Activated CD8-positive, alpha-beta T cell treated with anti-CD3 and anti-CD28 coated beads for 36 hours (primary cell): ENCODE data around the gene FCHSD2. TPM values are rescaled to one million over a fixed set of nuclear protein-coding genes. Genes with fewer than 3 reads are reported as not detected.
A peak's percentile ranks its signal among the peaks of the same experiment; 100 is the strongest.

Source experiments
- ATAC-seq: fragments of 200-7000 bp; cut with Tn5 transposase; one replicate; pipeline ENCODE4 v1.10.0; 2021; ENCODE audit warnings: mild to moderate bottlenecking, moderate library complexity
- CTCF ChIA-PET: fragments of 350-600 bp; sonication (Branson Sonifier 250); formaldehyde crosslinking; loops from one replicate; lab custom pipeline; 2021; ENCODE audit warnings: antibody characterized with exemption; lab: Charles Lee
- POLR2A ChIA-PET: fragments of 350-600 bp; sonication (Branson Sonifier 250); formaldehyde crosslinking; loops from one replicate; lab custom pipeline; 2021; ENCODE audit warnings: antibody characterized with exemption; lab: Charles Lee
- DNase-seq: peaks from one replicate; pipeline ENCODE4 v3.0.0-alpha.2; 2020
- H3K27ac Mint-ChIP-seq: one replicate; pipeline ENCODE4 v1.8.0; 2021; ENCODE audit warnings: mild to moderate bottlenecking, mixed read lengths
- H3K27me3 Mint-ChIP-seq: one replicate; pipeline ENCODE4 v1.8.0; 2021; ENCODE audit warnings: mixed read lengths
- H3K36me3 Mint-ChIP-seq: one replicate; pipeline ENCODE4 v1.8.0; 2021; ENCODE audit warnings: low read depth, mixed read lengths
- H3K4me1 Mint-ChIP-seq: one replicate; pipeline ENCODE4 v1.8.0; 2021; ENCODE audit warnings: low read depth, mixed read lengths
- H3K4me3 Mint-ChIP-seq: one replicate; pipeline ENCODE4 v1.8.0; 2021; ENCODE audit warnings: mild to moderate bottlenecking, moderate library complexity, mixed read lengths
- H3K9me3 Mint-ChIP-seq: one replicate; pipeline ENCODE4 v1.8.0; 2021; ENCODE audit warnings: mixed read lengths
- CTCF ChIP-seq: fragments of 200-600 bp; IDR thresholded peaks from one replicate; pipeline ENCODE4 v1.8.0; 2022; ENCODE audit warnings: antibody characterized with exemption, mild to moderate bottlenecking
- intact Hi-C: fragments of 100-400 bp; cut with micrococcal nuclease; formaldehyde crosslinking; loops from one replicate; pipeline ENCODE4 v1.10.0; 2022
- total RNA-seq, 2 experiments: library from RNA; stranded (reverse); gene quantifications; one replicate each; pipeline ENCODE4 v1.2.3, GENCODE V29; 2021

Gene FCHSD2
- total RNA-seq, 2 experiments from 2014 or later = 23.6 to 24.8 TPM

GRCh38 chr11:72818971-72819370, 323.1 kb downstream of the FCHSD2 start:
- Mint-ChIP-seq H3K4me1 (peaks cover 23% of the 10 kb centered on the region), H3K36me3 (peaks cover 39% of the 10 kb centered on the region), H3K4me3 (no peak overlapping the region), H3K27me3 (no peaks in the 10 kb centered on the region), H3K27ac (no peak overlapping the region), H3K9me3 (no peaks in the 10 kb centered on the region)
- POLR2A ChIA-PET = interaction anchor here (1.3 kb wide), 1 partner anchor 9 kb away, joined by 6 read pairs; no protein-coding TSS in a partner anchor
- DNase-seq = no peak
- CTCF ChIA-PET = interaction anchor here (0.7 to 1.3 kb wide), 2 partner anchors 9 to 26 kb away, joined by 3 to 4 read pairs; no protein-coding TSS in a partner anchor
- no peak for ATAC-seq
- no peak for TF ChIP-seq CTCF
- intact Hi-C loops = no loop called here

- TF ChIP-seq CTCF = no peak
- ChIA-PET POLR2A (interaction anchor here (1.3 kb wide), 1 partner anchor 10 kb away, joined by 6 read pairs; no protein-coding TSS in a partner anchor), CTCF (no interaction called here)
- Mint-ChIP-seq H3K27me3 (no peaks in the 10 kb centered on the region), H3K9me3 (no peaks in the 10 kb centered on the region), H3K36me3 (peaks cover 46% of the 10 kb centered on the region), H3K4me1 (peaks cover 24% of the 10 kb centered on the region), H3K27ac (peak overlapping the region; percentile 6), H3K4me3 (no peak overlapping the region)
- intact Hi-C loops = no loop called here
- DNase-seq (no peak), ATAC-seq (no peak)
Measured at GRCh38 chr11:72817966-72818365, 324.2 kb downstream of the FCHSD2 start.

GRCh38 chr11:72816404-72816990, 325.6 kb downstream of the FCHSD2 start:
- Mint-ChIP-seq H3K4me1 (peaks cover 34% of the 10 kb centered on the region), H3K27ac (peak overlapping the region; percentile 98), H3K4me3 (peak overlapping the region; percentile 97), H3K9me3 (no peaks in the 10 kb centered on the region), H3K27me3 (no peaks in the 10 kb centered on the region), H3K36me3 (peaks cover 55% of the 10 kb centered on the region)
- intact Hi-C loops = no loop called here
- ATAC-seq (no peak), DNase-seq (no peak)
- POLR2A ChIA-PET = interaction anchor here (0.7 to 5.5 kb wide), 7 partner anchors 10 to 100 kb away, joined by 3 to 43 read pairs (median 4); partner anchors contain the start of gene STARD10
- CTCF ChIA-PET = interaction anchor here (2.0 to 6.5 kb wide), 3 partner anchors 23 to 362 kb away, joined by 8 to 74 read pairs (median 48); partner anchors contain the start of gene STARD10
- TF ChIP-seq CTCF = no peak

- ChIA-PET POLR2A (interaction anchor here (0.8 to 5.5 kb wide), 11 partner anchors 11 to 330 kb away, joined by 3 to 43 read pairs (median 3); no protein-coding TSS in a partner anchor), CTCF (interaction anchor here (1.3 to 6.5 kb wide), 4 partner anchors 16 to 327 kb away, joined by 5 to 74 read pairs (median 28); partner anchors contain the start of genes FCHSD2 and STARD10)
- peak; percentile 6 for TF ChIP-seq CTCF
- DNase-seq = no peak
- peaks cover 30% of the 10 kb centered on the region for H3K4me1 Mint-ChIP-seq
- no peak for ATAC-seq
- intact Hi-C loops = no loop called here
- H3K36me3 Mint-ChIP-seq = peaks cover 54% of the 10 kb centered on the region
- H3K9me3 Mint-ChIP-seq = no peaks in the 10 kb centered on the region
- peak overlapping the region; percentile 98 for H3K27ac Mint-ChIP-seq
- H3K27me3 Mint-ChIP-seq = no peaks in the 10 kb centered on the region
- peak overlapping the region; percentile 97 for H3K4me3 Mint-ChIP-seq
Measured at GRCh38 chr11:72815110-72815618, 327.0 kb downstream of the FCHSD2 start.
